HG02623 (cell line): ENCODE data around the gene DDX42.
"Not testable (repeated sequence)": the region's sequence is repeated elsewhere in the genome, so short reads cannot be mapped to it uniquely, and the experiment has no call there.

Experiments
- ATAC-seq: cut with Tn5 transposase; IDR thresholded peaks from one replicate; pipeline ENCODE4 v1.9.1; 2021; ENCODE audit warnings: moderate library complexity; ENCODE audit not compliant: unreplicated experiment

The DDX42 gene

DNA sequence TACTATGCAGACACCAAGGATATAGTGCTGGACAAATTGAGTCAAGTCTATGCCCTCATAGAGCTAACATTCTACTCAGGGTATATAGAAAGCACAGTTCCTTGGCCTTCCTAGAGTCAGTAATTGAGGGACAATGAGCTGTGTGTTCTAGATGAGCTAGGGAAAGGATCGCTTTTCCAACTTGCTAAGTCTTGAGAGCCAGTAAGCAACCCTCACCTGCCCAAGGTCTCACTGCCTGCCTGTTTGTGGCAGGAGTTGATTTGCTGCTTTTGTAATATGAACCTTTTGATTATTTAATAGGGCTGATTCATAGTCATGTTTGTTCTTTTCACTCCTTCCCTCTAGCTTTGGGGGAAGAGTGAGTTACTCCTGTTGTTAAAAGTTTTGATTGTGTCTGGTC lies 6.5 kb downstream of the DDX42 start:
- ATAC-seq, result no peak

DNA sequence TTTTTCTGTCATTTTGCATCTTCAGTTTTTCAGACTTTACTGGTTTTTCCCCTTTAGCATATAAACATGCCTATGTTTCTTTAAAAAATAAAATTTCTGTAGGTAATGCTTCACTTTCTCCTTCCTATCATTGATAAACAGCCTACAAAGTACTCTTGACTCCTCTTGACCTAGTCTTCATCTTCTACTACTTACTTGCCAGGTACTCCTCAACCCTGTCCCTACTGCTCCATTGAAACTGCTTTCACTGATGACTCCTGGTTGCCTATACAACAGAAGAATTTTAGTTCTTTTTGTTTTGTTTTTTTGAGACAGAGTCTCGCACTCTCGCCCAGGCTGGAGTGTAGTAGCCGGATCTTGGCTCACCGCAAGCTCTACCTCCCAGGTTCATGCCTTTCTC lies 7.0 kb downstream of the DDX42 start:
- no peak for ATAC-seq

DNA sequence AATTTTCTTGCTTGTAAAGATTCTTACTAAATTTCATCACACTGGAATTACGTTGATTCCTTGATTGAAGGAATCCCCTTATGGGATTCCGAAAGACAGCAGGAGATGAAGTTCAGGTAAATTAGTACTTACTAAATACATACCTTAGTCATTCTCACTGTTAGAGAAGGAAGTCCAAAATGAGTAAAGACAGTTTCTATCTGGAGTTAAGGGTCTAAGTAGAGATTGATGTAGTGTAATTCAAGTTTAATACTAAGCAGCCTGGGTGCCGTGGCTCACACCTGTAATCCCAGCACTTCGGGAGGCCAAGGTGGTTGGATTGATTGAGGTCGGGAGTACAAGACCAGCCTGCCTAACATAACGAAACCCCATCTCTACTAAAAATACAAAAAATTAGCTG lies 9.6 kb downstream of the DDX42 start:
- ATAC-seq, result no peak

- ATAC-seq, result no peak
These were observed 11.6 kb downstream of the DDX42 start for GRCh38 chr17:63785556-63785955.

- ATAC-seq, result no peak
These were observed 12.1 kb downstream of the DDX42 start for GRCh38 chr17:63786117-63786516.

- no peak for ATAC-seq
These were observed 13.2 kb downstream of the DDX42 start for GRCh38 chr17:63786971-63787711.

GRCh38 chr17:63790057-63790456 lies 16.1 kb downstream of the DDX42 start:
- ATAC-seq, result no peak

GRCh38 chr17:63792055-63792729 lies 18.2 kb downstream of the DDX42 start:
- ATAC-seq, result no peak

DNA sequence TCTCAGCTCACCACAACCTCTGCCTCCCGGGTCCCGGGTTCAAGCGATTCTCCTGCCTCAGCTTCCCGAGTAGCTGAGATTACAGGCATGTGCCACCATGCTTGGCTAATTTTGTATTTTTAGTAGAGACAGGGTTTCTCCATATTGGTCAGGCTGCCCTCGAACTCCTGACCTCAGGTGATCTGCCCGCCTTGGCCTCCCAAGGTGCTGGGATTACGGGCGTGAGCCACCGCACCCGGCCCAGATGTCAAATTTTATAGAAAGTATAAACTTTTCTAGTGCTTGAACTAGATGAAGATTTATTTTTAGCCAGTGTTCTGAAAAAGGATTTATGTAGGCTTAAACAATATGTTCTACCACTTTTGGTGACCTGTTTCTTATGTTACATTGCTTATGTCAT lies 22.4 kb downstream of the DDX42 start:
- not testable (repeated sequence) for ATAC-seq

- ATAC-seq, result no peak
These were observed 24.7 kb downstream of the DDX42 start for GRCh38 chr17:63798572-63799106.

DNA sequence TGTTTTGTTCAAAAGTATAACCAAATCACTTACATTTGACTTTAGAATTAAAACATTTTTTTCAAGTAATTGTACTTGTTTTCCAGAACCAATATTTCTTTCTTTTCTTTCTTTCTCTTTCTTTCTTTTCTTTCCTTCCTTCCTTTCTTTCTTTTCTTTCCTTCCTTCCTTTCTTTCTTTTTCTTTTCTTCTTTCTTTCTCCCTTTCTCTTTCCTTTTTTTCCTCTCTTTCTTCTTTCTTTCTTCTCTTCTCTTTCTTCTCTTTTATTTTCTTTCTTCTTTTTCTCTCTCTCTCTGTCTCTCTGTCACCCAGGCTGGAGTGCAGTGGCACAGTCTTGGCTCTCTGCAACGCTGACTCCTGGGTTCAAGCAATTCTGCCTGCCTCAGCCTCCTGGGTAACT lies 26.8 kb downstream of the DDX42 start:
- ATAC-seq, result no peak

DNA sequence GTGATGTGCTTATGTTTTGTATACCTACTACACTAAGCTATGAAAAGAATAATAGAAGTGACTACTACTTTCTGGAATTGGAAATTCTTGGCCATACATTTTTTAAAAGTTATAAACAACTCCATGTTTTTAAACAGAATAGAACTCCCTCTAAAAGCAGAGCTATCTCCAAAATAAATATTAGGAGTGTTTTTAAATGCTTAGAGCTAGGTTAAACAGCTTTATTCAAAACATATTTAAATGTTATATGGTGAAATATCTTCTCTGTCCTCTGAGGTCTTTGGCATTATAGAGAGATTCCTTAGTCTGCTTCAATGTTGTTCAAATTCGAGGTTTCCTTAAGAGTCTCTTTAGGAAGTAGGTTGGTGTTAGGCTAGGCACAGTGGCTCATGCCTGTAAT lies 30.4 kb downstream of the DDX42 start:
- no peak for ATAC-seq

DNA sequence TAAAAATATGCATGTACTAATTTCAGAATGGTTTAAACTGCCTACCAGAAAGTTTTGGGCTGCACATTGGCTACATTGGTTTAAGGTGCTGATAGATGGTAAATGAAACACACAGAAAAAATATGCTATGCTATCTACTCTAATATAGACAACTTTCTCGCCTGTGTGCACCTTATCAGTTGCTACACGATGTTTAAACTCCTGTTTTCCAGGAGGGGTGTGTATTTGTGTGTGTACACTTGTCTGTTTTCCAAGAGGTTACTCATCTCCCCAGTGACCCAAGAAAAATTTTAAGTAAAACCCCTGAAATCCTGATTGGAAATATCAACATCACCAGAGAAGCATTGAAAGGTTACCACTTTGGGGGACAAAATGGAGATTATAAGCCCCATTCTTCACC lies 31.6 kb downstream of the DDX42 start:
- ATAC-seq, result no peak

GRCh38 chr17:63809970-63810369 lies 36.0 kb downstream of the DDX42 start:
- no peak for ATAC-seq

DNA sequence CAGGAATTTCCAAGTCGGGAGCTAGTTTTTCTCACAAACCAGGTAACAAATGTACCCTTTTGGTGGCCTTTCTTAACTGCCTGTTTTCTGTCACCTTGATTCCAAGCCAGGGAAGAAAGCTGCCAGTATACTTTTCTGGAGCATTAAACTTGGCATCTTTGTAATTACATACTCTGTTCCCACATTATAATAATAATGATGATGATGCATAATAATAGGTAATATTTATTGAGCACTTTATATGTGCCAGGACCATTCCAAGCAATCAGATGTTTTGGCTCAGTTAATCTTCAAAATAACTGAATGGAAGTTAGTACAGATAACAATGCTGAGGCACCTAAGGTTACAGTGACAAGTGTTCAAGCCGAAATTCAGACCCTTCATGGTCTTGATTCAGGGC lies 42.2 kb downstream of the DDX42 start:
- no peak for ATAC-seq

DNA sequence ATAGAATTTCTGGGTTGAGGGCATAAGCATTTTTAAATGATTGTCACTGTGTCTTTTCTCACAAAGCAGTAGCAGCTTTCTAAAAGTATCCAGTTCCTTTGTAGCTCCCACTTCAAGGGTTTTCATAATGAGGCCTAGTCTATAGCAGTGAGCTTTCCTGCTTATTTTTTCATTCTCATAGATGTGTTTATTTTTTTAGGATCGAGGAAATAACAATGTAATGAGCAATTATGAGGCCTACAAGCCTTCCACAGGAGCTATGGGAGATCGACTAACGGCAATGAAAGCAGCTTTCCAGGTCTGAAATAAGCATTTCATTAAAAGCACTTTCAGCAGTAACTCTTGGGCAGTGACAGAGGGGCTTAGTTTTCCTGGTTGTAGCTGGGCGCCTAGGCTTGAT lies 42.7 kb downstream of the DDX42 start:
- ATAC-seq, result no peak

DNA sequence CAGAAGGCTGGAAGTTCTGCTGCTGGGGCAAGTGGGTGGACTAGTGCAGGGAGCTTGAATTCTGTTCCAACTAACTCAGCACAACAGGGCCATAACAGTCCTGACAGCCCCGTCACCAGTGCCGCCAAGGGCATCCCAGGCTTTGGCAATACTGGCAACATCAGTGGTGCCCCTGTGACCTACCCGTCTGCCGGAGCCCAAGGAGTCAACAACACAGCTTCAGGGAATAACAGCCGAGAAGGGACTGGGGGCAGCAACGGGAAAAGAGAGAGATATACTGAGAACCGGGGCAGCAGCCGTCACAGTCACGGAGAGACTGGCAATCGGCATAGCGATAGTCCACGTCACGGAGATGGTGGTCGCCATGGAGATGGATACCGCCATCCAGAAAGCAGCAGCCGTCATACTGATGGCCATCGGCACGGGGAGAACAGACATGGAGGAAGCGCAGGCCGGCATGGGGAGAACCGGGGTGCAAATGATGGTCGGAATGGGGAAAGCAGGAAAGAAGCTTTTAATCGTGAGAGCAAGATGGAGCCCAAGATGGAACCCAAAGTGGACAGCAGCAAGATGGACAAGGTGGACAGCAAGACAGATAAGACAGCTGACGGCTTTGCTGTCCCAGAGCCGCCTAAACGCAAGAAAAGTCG lies 43.9 kb downstream of the DDX42 start:
- ATAC-seq, result no peak

DNA sequence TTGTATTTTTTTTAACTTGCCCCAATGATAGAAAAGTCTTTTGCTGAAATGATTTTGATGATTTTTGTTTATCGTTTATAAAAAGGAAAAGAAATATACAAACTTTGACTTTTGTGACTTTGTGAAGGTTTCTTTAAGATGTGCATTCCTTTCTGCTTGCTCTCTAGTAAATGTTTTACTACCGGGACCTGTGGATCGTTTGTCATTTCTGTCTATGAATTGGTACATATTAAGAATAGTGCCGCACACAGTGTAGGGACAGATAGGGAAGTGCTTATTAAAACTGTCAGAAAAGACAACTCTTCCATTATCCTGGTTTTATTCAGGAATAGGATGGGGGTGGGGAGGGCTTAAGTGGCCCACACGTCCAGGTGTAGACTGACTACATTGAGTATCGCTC lies 45.2 kb downstream of the DDX42 start:
- ATAC-seq, result no peak

- ATAC-seq, result no peak
These were observed 45.9 kb downstream of the DDX42 start for GRCh38 chr17:63819585-63820537.

GRCh38 chr17:63820963-63821561 lies 47.1 kb downstream of the DDX42 start:
- no peak for ATAC-seq
